Measurements from ENCODE around the gene MMGT1.

DNA sequence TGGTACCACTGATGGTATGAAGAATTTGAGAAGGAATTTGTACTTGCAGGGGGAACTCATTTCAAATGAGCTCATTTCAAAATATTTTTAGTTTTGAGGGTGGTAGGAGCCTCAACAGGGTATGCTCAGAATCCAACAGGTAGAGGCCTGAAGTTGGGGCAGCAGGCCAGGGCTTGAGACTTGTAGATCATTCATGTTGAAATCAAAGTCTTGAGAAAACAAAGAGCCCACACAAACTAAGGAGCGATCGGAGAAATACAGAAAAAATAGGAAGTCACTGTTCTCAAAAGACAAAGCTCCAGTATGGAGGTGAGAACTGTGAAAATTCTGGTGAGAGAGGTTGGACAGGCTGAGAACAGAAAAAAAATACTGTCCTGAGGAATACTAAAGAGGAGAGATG is 10.5 kb upstream of the MMGT1 start:
- TF ChIP-seq, protein P1, sequence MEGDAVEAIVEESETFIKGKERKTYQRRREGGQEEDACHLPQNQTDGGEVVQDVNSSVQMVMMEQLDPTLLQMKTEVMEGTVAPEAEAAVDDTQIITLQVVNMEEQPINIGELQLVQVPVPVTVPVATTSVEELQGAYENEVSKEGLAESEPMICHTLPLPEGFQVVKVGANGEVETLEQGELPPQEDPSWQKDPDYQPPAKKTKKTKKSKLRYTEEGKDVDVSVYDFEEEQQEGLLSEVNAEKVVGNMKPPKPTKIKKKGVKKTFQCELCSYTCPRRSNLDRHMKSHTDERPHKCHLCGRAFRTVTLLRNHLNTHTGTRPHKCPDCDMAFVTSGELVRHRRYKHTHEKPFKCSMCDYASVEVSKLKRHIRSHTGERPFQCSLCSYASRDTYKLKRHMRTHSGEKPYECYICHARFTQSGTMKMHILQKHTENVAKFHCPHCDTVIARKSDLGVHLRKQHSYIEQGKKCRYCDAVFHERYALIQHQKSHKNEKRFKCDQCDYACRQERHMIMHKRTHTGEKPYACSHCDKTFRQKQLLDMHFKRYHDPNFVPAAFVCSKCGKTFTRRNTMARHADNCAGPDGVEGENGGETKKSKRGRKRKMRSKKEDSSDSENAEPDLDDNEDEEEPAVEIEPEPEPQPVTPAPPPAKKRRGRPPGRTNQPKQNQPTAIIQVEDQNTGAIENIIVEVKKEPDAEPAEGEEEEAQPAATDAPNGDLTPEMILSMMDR (conservative IDR thresholded peaks at IDR 0.05; ENCODE audit: low read length): no peak
- TF ChIP-seq EZH2phosphoT487 (IDR thresholded peaks at IDR 0.05; ENCODE audit: borderline replicate concordance, low read depth, low read length): no peak
